GM10248 (cell line): ENCODE data around the gene SP1.
A peak's percentile ranks its signal among the peaks of the same experiment; 100 is the strongest.

ENCODE experiments used
- CTCF ChIA-PET: fragments of 300-600 bp; sonication (Branson Sonifier 250); formaldehyde crosslinking; extraction: SDS; loops from one replicate; lab custom pipeline; 2021; ENCODE audit warnings: antibody characterized with exemption; lab: Yijun Ruan, JAX
- POLR2A ChIA-PET: fragments of 350-650 bp; sonication (Branson Sonifier 250); formaldehyde crosslinking; extraction: SDS; loops from one replicate; lab custom pipeline; 2020; ENCODE audit warnings: antibody characterized with exemption; lab: Yijun Ruan, JAX
- DNase-seq: peaks from one replicate; pipeline ENCODE4 v3.0.0; 2012; ENCODE audit errors: extremely low spot score
- CTCF ChIP-seq: IDR thresholded peaks from 2 replicates; pipeline ENCODE4 v1.5.1; 2012; ENCODE audit warnings: mild to moderate bottlenecking, low read depth; ENCODE audit errors: extremely low read depth, missing control alignments, control extremely low read depth

Gene SP1

GRCh38 chr12:53344487-53344823 lies 35.5 kb upstream of the SP1 start:
- ChIA-PET POLR2A (interaction anchor here (1.2 to 1.8 kb wide), 3 partner anchors 19 to 35 kb away, joined by 3 to 13 read pairs (median 4); partner anchors contain the start of gene AAAS), CTCF (interaction anchor here (0.6 to 18.4 kb wide), 41 partner anchors 9 to 279 kb away, joined by 3 to 442 read pairs (median 5); partner anchors contain the start of genes AAAS, AMHR2, NPFF and PFDN5)
- no peak for DNase-seq
- TF ChIP-seq CTCF, result no peak

GRCh38 chr12:53344824-53345485 lies 35.0 kb upstream of the SP1 start:
- ChIA-PET POLR2A (interaction anchor here (0.6 to 1.8 kb wide), 7 partner anchors 20 to 156 kb away, joined by 3 to 13 read pairs (median 4); partner anchors contain the start of genes AAAS and TARBP2), CTCF (interaction anchor here (0.6 to 18.4 kb wide), 50 partner anchors 10 to 280 kb away, joined by 3 to 442 read pairs (median 4); partner anchors contain the start of genes AAAS, AMHR2, NPFF and PFDN5)
- TF ChIP-seq CTCF, result peak; percentile 76
- DNase-seq, result peak; percentile 84

GRCh38 chr12:53345486-53346188 lies 34.3 kb upstream of the SP1 start:
- TF ChIP-seq CTCF, result no peak
- POLR2A ChIA-PET, result interaction anchor here (0.6 to 1.8 kb wide), 6 partner anchors 21 to 155 kb away, joined by 3 to 13 read pairs (median 4); partner anchors contain the start of genes AAAS and TARBP2
- CTCF ChIA-PET, result interaction anchor here (0.6 to 18.4 kb wide), 43 partner anchors 9 to 281 kb away, joined by 3 to 442 read pairs (median 5); partner anchors contain the start of genes AAAS, AMHR2, NPFF and PFDN5
- no peak for DNase-seq

GRCh38 chr12:53346491-53346890 lies 33.5 kb upstream of the SP1 start:
- no peak for TF ChIP-seq CTCF
- DNase-seq, result no peak
- ChIA-PET CTCF (interaction anchor here (2.4 to 18.4 kb wide), 9 partner anchors 8 to 187 kb away, joined by 12 to 442 read pairs (median 28); partner anchors contain the start of genes AAAS, AMHR2, NPFF and SP7), POLR2A (no interaction called here)

GRCh38 chr12:53347905-53348304 lies 32.1 kb upstream of the SP1 start:
- POLR2A ChIA-PET, result interaction anchor here (0.5 kb wide), 1 partner anchor 456 kb away, joined by 3 read pairs; no protein-coding TSS in a partner anchor
- DNase-seq, result no peak
- CTCF ChIA-PET, result interaction anchor here (1.2 to 18.4 kb wide), 4 partner anchors 22 to 136 kb away, joined by 3 to 442 read pairs (median 194); partner anchors contain the start of genes AAAS and AMHR2
- TF ChIP-seq CTCF, result no peak
